Measurements from ENCODE around the gene KRT83.

Gene KRT83

GRCh38 chr12:52267266-52267665 lies 53.9 kb downstream of the KRT83 start:
- DNase-seq (ENCODE audit: low read depth in 2 of 2, low spot score in 1 of 2) = no peak

GRCh38 chr12:52266514-52266913 lies 54.7 kb downstream of the KRT83 start:
- no peak for DNase-seq (ENCODE audit: low read depth in 2 of 2, low spot score in 1 of 2)

- no peak for DNase-seq (ENCODE audit: low read depth in 2 of 2, low spot score in 1 of 2)
Measured at GRCh38 chr12:52264435-52264825, 56.8 kb downstream of the KRT83 start.

All from stimulated activated CD8-positive, alpha-beta memory T cell treated with anti-CD3 and anti-CD28 coated beads, Interleukin-4, amount 100 ng/mL, for 4 hours (primary cell).